Sigmoid colon (tissue), 3 donors: Measurements from ENCODE around the gene SH3BP1.
"Not testable (repeated sequence)": the region's sequence is repeated elsewhere in the genome, so short reads cannot be mapped to it uniquely, and the experiment has no call there.

Experiments used
- CTCF ChIP-seq, 4 experiments: fragments of 450-650 bp in 3 of 4; fragments of 200-600 bp in 1 of 4; IDR thresholded peaks; one replicate each; pipeline ENCODE4 v1.5.1; 2016 to 2019; ENCODE audit warnings: antibody characterized with exemption in 4 of 4, mild to moderate bottlenecking in 3 of 4, moderate library complexity in 2 of 4
- POLR2A ChIP-seq, 2 donors: fragments of 450-650 bp; IDR thresholded peaks; one replicate each; pipeline ENCODE4 v1.6.1; 2016; ENCODE audit warnings: antibody characterized with exemption in 2 of 2, mild to moderate bottlenecking in 2 of 2, moderate library complexity in 2 of 2

GRCh38 chr22:37610153-37610475 is 29.4 kb upstream of the SH3BP1 start:
- TF ChIP-seq POLR2A, CTCF (IDR thresholded peaks at IDR 0.05): not testable (repeated sequence)
